Natural killer cell treated with Interleukin-12 subunit alpha and Interleukin-12 subunit beta and Interleukin-15 and Interleukin-18, amount 100 ng/mL, for 72 hours (primary cell): ENCODE data around the gene PCDHB16. TPM values are rescaled to one million over a fixed set of nuclear protein-coding genes. Genes with fewer than 3 reads are reported as not detected.
"Not testable (repeated sequence)": the region's sequence is repeated elsewhere in the genome, so short reads cannot be mapped to it uniquely, and the experiment has no call there.

ENCODE experiments used
- ATAC-seq, 2 donors: fragments of 150-1000 bp; cut with Tn5 transposase in 1 of 2; sonication (Bioruptor Pico), chemical (Tn5 transposase) in 1 of 2; 2 replicates each; pipeline ENCODE4 v1.10.0; 2021
- DNase-seq: peaks from one replicate; pipeline ENCODE4 v3.0.0; 2022; ENCODE audit warnings: low spot score
- H3K27ac Mint-ChIP-seq, 2 donors: 1 replicate in 1 of 2; 2 replicates in 1 of 2; pipeline ENCODE4 v1.8.0; 2022; ENCODE audit warnings: mixed read lengths in 2 of 2, mild to moderate bottlenecking in 1 of 2, moderate library complexity in 1 of 2
- H3K27me3 Mint-ChIP-seq, 2 donors: 1 replicate in 1 of 2; 2 replicates in 1 of 2; pipeline ENCODE4 v1.8.0; 2022; ENCODE audit warnings: mixed read lengths in 2 of 2
- H3K36me3 Mint-ChIP-seq: one replicate; pipeline ENCODE4 v1.8.0; 2022; ENCODE audit warnings: mixed read lengths
- H3K4me1 Mint-ChIP-seq, 2 donors: 1 replicate in 1 of 2; 2 replicates in 1 of 2; pipeline ENCODE4 v1.8.0; 2022; ENCODE audit warnings: low read depth in 2 of 2, mixed read lengths in 2 of 2, mild to moderate bottlenecking in 1 of 2
- H3K4me3 Mint-ChIP-seq: one replicate; pipeline ENCODE4 v1.8.0; 2022; ENCODE audit warnings: mixed read lengths
- H3K9me3 Mint-ChIP-seq: 2 replicates; pipeline ENCODE4 v1.8.0; 2022; ENCODE audit warnings: mixed read lengths
- total RNA-seq, 2 donors: library from RNA; stranded (reverse); gene quantifications; one replicate each; pipeline ENCODE4 v1.2.3, GENCODE V29; 2022

The PCDHB16 gene
- total RNA-seq, 2 donors from 2014 or later, result not detected

DNA sequence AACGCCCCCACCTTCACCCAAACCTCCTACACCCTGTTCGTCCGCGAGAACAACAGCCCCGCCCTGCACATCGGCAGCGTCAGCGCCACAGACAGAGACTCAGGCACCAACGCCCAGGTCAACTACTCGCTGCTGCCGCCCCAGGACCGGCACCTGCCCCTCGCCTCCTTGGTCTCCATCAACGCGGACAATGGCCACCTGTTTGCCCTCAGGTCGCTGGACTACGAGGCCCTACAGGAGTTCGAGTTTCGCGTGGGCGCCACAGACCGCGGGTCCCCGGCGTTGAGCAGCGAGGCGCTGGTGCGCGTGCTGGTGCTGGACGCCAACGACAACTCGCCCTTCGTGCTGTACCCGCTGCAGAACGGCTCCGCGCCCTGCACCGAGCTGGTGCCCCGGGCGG is 42.7 kb downstream of the PCDHB16 start:
- not testable (repeated sequence) for H3K9me3 Mint-ChIP-seq, ATAC-seq, H3K27ac Mint-ChIP-seq, H3K4me3 Mint-ChIP-seq, DNase-seq, H3K36me3 Mint-ChIP-seq, H3K4me1 Mint-ChIP-seq
- peaks cover 12 to 29% of the 10 kb centered on the region in 2 donors for H3K27me3 Mint-ChIP-seq

DNA sequence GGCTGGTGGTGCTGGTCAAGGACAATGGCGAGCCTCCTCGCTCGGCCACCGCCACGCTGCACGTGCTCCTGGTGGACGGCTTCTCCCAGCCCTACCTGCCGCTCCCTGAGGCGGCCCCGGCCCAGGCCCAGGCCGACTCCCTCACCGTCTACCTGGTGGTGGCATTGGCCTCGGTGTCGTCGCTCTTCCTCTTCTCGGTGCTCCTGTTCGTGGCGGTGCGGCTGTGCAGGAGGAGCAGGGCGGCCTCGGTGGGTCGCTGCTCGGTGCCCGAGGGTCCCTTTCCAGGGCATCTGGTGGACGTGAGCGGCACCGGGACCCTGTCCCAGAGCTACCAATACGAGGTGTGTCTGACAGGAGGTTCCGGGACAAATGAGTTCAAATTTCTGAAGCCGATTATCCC is 43.2 kb downstream of the PCDHB16 start:
- H3K4me1 Mint-ChIP-seq, H3K4me3 Mint-ChIP-seq, H3K36me3 Mint-ChIP-seq, DNase-seq, H3K9me3 Mint-ChIP-seq, ATAC-seq, H3K27ac Mint-ChIP-seq: not testable (repeated sequence)
- peaks cover 12 to 23% of the 10 kb centered on the region in 2 donors for H3K27me3 Mint-ChIP-seq

DNA sequence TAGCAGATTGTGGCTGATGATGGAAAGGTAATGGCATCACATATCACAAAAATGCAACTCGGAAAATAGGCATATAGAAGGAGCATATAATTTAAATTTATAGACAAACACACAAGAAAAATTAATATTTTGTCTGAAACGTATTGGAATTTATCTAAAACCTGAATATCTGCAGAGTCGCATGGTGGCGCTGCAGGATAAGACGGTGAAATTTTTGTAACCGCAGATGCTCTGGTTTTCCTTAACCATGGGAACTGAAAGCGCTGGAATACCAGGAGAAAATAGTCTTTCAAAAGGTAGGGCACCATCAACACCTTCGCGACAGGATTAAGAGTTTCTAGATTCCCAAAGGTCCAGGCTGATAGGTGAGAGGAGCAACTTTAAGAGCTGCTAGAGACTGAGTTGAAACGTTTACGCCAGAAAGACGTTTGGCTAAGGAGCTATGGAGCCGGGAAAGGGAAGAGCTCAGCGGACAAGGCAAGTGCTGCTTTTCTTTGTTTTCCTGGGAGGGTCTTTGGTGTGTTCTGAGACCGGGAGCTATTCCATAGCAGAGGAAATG is 52.0 kb downstream of the PCDHB16 start:
- no peak for ATAC-seq
- H3K27me3 Mint-ChIP-seq, result peaks cover 0 to 11% of the 10 kb centered on the region in 2 donors
- H3K36me3 Mint-ChIP-seq, result peaks cover 15% of the 10 kb centered on the region
- no peak overlapping the region for H3K4me3 Mint-ChIP-seq
- no peaks in the 10 kb centered on the region for H3K4me1 Mint-ChIP-seq
- DNase-seq, result no peak
- no peak overlapping the region for H3K27ac Mint-ChIP-seq
- peaks cover 12% of the 10 kb centered on the region for H3K9me3 Mint-ChIP-seq

Other genes starting within 250 kb of the PCDHB16 start
- not detected for gene PCDHAC2, start 215.9 kb upstream of the PCDHB16 start, total RNA-seq
- not detected for gene PCDHB1, start 131.0 kb upstream of the PCDHB16 start, total RNA-seq
- gene PCDHB2, start 87.8 kb upstream of the PCDHB16 start, total RNA-seq, result not detected
- not detected for gene PCDHB3, start 81.9 kb upstream of the PCDHB16 start, total RNA-seq
- not detected for gene PCDHB4, start 60.6 kb upstream of the PCDHB16 start, total RNA-seq
- not detected for gene PCDHB5, start 47.2 kb upstream of the PCDHB16 start, total RNA-seq
- not detected for gene PCDHB6, start 32.3 kb upstream of the PCDHB16 start, total RNA-seq
- gene PCDHB7, start 9.7 kb upstream of the PCDHB16 start, total RNA-seq, result not detected
- gene PCDHB8, start 4.6 kb upstream of the PCDHB16 start, total RNA-seq, result not detected
- under 1 TPM in 1 of 2 donors, not detected in 1; 0.17 TPM for gene PCDHB9, start 4.8 kb downstream of the PCDHB16 start, total RNA-seq
- not detected for gene PCDHB10, start 10.0 kb downstream of the PCDHB16 start, total RNA-seq
- not detected for gene PCDHB11, start 17.2 kb downstream of the PCDHB16 start, total RNA-seq
- not detected for gene PCDHB12, start 26.3 kb downstream of the PCDHB16 start, total RNA-seq
- under 1 TPM in 1 of 2 donors, not detected in 1; 0.10 TPM for gene PCDHB13, start 31.5 kb downstream of the PCDHB16 start, total RNA-seq
- gene PCDHB14, start 41.0 kb downstream of the PCDHB16 start, total RNA-seq, result not detected
- gene PCDHB15, start 63.0 kb downstream of the PCDHB16 start, total RNA-seq, result not detected
- gene SLC25A2, start 121.7 kb downstream of the PCDHB16 start, total RNA-seq, result 1 to 10 TPM in 1 of 2 donors, under 1 TPM in 1; 0.67 to 2.2 TPM
- 10 to 100 TPM; 52.5 to 63.5 TPM for gene TAF7, start 138.4 kb downstream of the PCDHB16 start, total RNA-seq
- gene PCDHGA1, start 148.1 kb downstream of the PCDHB16 start, total RNA-seq, result under 1 TPM in 1 of 2 donors, not detected in 1; 0.07 TPM
- gene PCDHGA2, start 156.4 kb downstream of the PCDHB16 start, total RNA-seq, result not detected
- not detected for gene PCDHGA3, start 161.4 kb downstream of the PCDHB16 start, total RNA-seq
- under 1 TPM; 0.12 to 0.17 TPM for gene PCDHGB1, start 167.7 kb downstream of the PCDHB16 start, total RNA-seq
- under 1 TPM; 0.48 to 0.50 TPM for gene PCDHGA4, start 172.6 kb downstream of the PCDHB16 start, total RNA-seq
- gene PCDHGB2, start 177.6 kb downstream of the PCDHB16 start, total RNA-seq, result under 1 TPM; 0.47 to 0.76 TPM
- gene PCDHGA5, start 181.8 kb downstream of the PCDHB16 start, total RNA-seq, result under 1 TPM; 0.33 to 0.36 TPM
- gene PCDHGB3, start 187.9 kb downstream of the PCDHB16 start, total RNA-seq, result under 1 TPM; 0.71 to 0.81 TPM
- gene PCDHGA6, start 191.5 kb downstream of the PCDHB16 start, total RNA-seq, result under 1 TPM; 0.40 to 0.73 TPM
- under 1 TPM; 0.10 to 0.25 TPM for gene PCDHGA7, start 200.4 kb downstream of the PCDHB16 start, total RNA-seq
- under 1 TPM; 0.29 to 0.39 TPM for gene PCDHGB4, start 205.3 kb downstream of the PCDHB16 start, total RNA-seq
- gene PCDHGA8, start 210.2 kb downstream of the PCDHB16 start, total RNA-seq, result under 1 TPM; 0.19 to 0.20 TPM
- 1 to 10 TPM; 1.7 to 2.8 TPM for gene PCDHGB5, start 215.6 kb downstream of the PCDHB16 start, total RNA-seq
- under 1 TPM; 0.71 to 0.92 TPM for gene PCDHGA9, start 220.4 kb downstream of the PCDHB16 start, total RNA-seq
- gene PCDHGB6, start 225.6 kb downstream of the PCDHB16 start, total RNA-seq, result 1 to 10 TPM in 1 of 2 donors, under 1 TPM in 1; 0.89 to 1.1 TPM
- 1 to 10 TPM in 1 of 2 donors, under 1 TPM in 1; 0.67 to 1.2 TPM for gene PCDHGA10, start 230.6 kb downstream of the PCDHB16 start, total RNA-seq
- under 1 TPM; 0.33 to 0.95 TPM for gene PCDHGB7, start 235.3 kb downstream of the PCDHB16 start, total RNA-seq
- under 1 TPM; 0.33 to 0.55 TPM for gene PCDHGA11, start 238.7 kb downstream of the PCDHB16 start, total RNA-seq
- 1 to 10 TPM in 1 of 2 donors, under 1 TPM in 1; 0.69 to 1.4 TPM for gene PCDHGA12, start 248.1 kb downstream of the PCDHB16 start, total RNA-seq